ENCODE results near the gene PHF21A. TPM values are rescaled to one million over a fixed set of nuclear protein-coding genes. Genes with fewer than 3 reads are reported as not detected.
A peak's percentile ranks its signal among the peaks of the same experiment; 100 is the strongest.

The PHF21A gene
- total and polyA plus RNA-seq, 2 of the 13 experiments (the other 11 are each of a cell fraction or from before 2014, with no cell fraction given) = 4.1 to 34.6 TPM

GRCh38 chr11:45899448-45900174 lies 221.6 kb downstream of the PHF21A start (continued):
- TF ChIP-seq ZBTB21 (CRISPR knock-in tag; IDR thresholded peaks at IDR 0.05) (no peak; the same call in 1 of the 2 replicates), SNAPC2 (CRISPR knock-in tag; IDR thresholded peaks at IDR 0.05) (no peak), ZIK1 (CRISPR knock-in tag; IDR thresholded peaks at IDR 0.05; ENCODE audit: borderline replicate concordance, low read depth) (no peak), PRDM4 (CRISPR knock-in tag; IDR thresholded peaks at IDR 0.05; ENCODE audit: borderline replicate concordance) (no peak), ZNF570 (CRISPR knock-in tag; IDR thresholded peaks at IDR 0.05; ENCODE audit: borderline replicate concordance) (no peak), RFX3 (CRISPR knock-in tag; IDR thresholded peaks at IDR 0.05) (peak; percentile 93), ZNF501 (CRISPR knock-in tag; IDR thresholded peaks at IDR 0.05) (no peak), ONECUT2 (CRISPR knock-in tag; IDR thresholded peaks at IDR 0.05) (no peak), ZNF749 (CRISPR knock-in tag; IDR thresholded peaks at IDR 0.05; ENCODE audit: borderline replicate concordance) (no peak), ESRRA (CRISPR knock-in tag; IDR thresholded peaks at IDR 0.05; ENCODE audit: low read depth) (no peak)
- TF ChIP-seq, protein P1, sequence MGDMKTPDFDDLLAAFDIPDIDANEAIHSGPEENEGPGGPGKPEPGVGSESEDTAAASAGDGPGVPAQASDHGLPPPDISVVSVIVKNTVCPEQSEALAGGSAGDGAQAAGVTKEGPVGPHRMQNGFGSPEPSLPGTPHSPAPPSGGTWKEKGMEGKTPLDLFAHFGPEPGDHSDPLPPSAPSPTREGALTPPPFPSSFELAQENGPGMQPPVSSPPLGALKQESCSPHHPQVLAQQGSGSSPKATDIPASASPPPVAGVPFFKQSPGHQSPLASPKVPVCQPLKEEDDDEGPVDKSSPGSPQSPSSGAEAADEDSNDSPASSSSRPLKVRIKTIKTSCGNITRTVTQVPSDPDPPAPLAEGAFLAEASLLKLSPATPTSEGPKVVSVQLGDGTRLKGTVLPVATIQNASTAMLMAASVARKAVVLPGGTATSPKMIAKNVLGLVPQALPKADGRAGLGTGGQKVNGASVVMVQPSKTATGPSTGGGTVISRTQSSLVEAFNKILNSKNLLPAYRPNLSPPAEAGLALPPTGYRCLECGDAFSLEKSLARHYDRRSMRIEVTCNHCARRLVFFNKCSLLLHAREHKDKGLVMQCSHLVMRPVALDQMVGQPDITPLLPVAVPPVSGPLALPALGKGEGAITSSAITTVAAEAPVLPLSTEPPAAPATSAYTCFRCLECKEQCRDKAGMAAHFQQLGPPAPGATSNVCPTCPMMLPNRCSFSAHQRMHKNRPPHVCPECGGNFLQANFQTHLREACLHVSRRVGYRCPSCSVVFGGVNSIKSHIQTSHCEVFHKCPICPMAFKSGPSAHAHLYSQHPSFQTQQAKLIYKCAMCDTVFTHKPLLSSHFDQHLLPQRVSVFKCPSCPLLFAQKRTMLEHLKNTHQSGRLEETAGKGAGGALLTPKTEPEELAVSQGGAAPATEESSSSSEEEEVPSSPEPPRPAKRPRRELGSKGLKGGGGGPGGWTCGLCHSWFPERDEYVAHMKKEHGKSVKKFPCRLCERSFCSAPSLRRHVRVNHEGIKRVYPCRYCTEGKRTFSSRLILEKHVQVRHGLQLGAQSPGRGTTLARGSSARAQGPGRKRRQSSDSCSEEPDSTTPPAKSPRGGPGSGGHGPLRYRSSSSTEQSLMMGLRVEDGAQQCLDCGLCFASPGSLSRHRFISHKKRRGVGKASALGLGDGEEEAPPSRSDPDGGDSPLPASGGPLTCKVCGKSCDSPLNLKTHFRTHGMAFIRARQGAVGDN (CRISPR knock-in tag; IDR thresholded peaks at IDR 0.05) = peak; percentile 55
- TF ChIP-seq, protein P2, sequence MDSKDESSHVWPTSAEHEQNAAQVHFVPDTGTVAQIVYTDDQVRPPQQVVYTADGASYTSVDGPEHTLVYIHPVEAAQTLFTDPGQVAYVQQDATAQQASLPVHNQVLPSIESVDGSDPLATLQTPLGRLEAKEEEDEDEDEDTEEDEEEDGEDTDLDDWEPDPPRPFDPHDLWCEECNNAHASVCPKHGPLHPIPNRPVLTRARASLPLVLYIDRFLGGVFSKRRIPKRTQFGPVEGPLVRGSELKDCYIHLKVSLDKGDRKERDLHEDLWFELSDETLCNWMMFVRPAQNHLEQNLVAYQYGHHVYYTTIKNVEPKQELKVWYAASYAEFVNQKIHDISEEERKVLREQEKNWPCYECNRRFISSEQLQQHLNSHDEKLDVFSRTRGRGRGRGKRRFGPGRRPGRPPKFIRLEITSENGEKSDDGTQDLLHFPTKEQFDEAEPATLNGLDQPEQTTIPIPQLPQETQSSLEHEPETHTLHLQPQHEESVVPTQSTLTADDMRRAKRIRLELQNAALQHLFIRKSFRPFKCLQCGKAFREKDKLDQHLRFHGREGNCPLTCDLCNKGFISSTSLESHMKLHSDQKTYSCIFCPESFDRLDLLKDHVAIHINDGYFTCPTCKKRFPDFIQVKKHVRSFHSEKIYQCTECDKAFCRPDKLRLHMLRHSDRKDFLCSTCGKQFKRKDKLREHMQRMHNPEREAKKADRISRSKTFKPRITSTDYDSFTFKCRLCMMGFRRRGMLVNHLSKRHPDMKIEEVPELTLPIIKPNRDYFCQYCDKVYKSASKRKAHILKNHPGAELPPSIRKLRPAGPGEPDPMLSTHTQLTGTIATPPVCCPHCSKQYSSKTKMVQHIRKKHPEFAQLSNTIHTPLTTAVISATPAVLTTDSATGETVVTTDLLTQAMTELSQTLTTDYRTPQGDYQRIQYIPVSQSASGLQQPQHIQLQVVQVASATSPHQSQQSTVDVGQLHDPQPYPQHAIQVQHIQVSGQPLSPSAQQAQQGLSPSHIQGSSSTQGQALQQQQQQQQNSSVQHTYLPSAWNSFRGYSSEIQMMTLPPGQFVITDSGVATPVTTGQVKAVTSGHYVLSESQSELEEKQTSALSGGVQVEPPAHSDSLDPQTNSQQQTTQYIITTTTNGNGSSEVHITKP (CRISPR knock-in tag; IDR thresholded peaks at IDR 0.05; ENCODE audit: low read depth) = peak; percentile 98
- TF ChIP-seq, protein P3, sequence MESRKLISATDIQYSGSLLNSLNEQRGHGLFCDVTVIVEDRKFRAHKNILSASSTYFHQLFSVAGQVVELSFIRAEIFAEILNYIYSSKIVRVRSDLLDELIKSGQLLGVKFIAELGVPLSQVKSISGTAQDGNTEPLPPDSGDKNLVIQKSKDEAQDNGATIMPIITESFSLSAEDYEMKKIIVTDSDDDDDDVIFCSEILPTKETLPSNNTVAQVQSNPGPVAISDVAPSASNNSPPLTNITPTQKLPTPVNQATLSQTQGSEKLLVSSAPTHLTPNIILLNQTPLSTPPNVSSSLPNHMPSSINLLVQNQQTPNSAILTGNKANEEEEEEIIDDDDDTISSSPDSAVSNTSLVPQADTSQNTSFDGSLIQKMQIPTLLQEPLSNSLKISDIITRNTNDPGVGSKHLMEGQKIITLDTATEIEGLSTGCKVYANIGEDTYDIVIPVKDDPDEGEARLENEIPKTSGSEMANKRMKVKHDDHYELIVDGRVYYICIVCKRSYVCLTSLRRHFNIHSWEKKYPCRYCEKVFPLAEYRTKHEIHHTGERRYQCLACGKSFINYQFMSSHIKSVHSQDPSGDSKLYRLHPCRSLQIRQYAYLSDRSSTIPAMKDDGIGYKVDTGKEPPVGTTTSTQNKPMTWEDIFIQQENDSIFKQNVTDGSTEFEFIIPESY (CRISPR knock-in tag; IDR thresholded peaks at IDR 0.05) = no peak
- TF ChIP-seq, protein P4, sequence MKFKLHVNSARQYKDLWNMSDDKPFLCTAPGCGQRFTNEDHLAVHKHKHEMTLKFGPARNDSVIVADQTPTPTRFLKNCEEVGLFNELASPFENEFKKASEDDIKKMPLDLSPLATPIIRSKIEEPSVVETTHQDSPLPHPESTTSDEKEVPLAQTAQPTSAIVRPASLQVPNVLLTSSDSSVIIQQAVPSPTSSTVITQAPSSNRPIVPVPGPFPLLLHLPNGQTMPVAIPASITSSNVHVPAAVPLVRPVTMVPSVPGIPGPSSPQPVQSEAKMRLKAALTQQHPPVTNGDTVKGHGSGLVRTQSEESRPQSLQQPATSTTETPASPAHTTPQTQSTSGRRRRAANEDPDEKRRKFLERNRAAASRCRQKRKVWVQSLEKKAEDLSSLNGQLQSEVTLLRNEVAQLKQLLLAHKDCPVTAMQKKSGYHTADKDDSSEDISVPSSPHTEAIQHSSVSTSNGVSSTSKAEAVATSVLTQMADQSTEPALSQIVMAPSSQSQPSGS (CRISPR knock-in tag; IDR thresholded peaks at IDR 0.05) = peak; percentile 53; the same call in 1 of the 2 replicates
